HFF-Myc (cell line): ENCODE results near the gene AP2A2.

Experiments used
- DNase-seq: peaks from one replicate; pipeline ENCODE4 v3.0.0-alpha.2; 2011; ENCODE audit warnings: low read depth; ENCODE audit errors: extremely low read depth
- H3K4me3 ChIP-seq: replicated peaks from 2 replicates; pipeline ENCODE4 v1.5.1; 2011; ENCODE audit warnings: low read depth, mild to moderate bottlenecking, control low read depth, low read length
- CTCF ChIP-seq: IDR thresholded peaks from 2 replicates; pipeline ENCODE4 v1.5.1; 2012; ENCODE audit warnings: mild to moderate bottlenecking, low read depth, low read length, control low read depth; ENCODE audit errors: missing control alignments

AP2A2 gene

GRCh38 chr11:886568-886967, 39.1 kb upstream of the AP2A2 start:
- no peak for TF ChIP-seq CTCF
- no peak for DNase-seq
- H3K4me3 ChIP-seq: no peak overlapping the region

- no peak overlapping the region for H3K4me3 ChIP-seq
- DNase-seq: no peak
- no peak for TF ChIP-seq CTCF
Measured at GRCh38 chr11:887589-887988, 38.1 kb upstream of the AP2A2 start.

GRCh38 chr11:888310-889212, 37.1 kb upstream of the AP2A2 start:
- TF ChIP-seq CTCF: no peak
- DNase-seq: no peak
- no peak overlapping the region for H3K4me3 ChIP-seq

DNA sequence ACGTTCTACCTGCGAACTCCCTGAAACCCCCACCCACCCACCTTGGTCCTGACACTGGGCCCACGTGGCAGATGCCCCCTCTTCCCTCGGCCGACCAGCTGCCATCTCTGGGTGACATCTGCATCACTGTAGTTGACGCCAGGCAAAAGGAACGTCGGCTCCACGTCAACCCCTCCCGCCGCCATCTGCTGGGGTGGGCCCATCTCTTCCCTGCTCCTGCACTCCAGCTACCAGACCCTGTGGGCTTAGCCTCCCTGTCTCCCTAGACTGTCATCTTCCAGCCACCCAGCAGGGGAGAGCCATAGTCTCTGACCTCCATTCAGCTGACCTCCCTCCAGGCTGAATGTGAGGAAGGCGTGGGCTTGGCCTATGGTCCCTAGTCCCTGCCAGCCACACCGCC, 36.4 kb upstream of the AP2A2 start:
- no peak for TF ChIP-seq CTCF
- no peak overlapping the region for H3K4me3 ChIP-seq
- no peak for DNase-seq

DNA sequence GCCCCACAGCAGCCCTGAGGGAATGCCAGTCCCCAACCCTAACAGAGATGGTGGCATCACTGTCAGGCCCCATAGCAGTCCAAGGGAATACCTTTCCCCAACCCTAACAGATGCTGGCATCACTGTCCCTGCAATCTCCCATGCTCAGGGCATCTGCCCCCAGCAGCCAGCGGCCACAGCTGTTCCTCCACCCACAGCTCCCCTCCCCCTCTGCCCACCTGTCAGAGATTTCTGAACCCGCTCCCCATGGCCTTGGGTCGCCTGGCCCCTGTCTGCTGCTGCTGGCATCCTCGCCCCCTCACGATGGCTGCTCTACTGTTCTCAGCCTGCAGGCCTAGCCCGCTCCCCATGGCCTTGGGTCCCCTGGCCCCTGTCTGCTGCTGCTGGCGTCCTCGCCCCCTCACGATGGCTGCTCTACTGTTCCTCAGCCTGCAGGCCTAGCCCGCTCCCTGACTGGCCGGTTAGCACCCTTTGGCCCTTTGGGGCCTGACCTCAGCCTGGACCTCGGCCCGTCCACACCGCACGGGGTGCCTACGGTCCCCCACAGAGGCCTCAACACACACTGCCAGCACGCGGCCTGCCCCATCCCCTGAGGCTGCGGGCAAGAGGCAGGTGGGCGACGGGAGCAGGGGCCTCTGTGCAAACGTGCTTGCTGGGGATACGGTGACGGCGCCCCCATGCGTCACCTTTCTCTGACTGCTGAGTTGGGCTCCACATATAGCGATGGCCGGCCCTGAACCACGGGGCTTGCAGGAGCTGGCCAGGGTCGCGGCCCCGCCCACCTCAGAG, 35.8 kb upstream of the AP2A2 start:
- TF ChIP-seq CTCF: no peak
- H3K4me3 ChIP-seq: no peak overlapping the region
- DNase-seq: no peak

GRCh38 chr11:890794-891540, 34.7 kb upstream of the AP2A2 start:
- H3K4me3 ChIP-seq: no peak overlapping the region
- DNase-seq: no peak
- no peak for TF ChIP-seq CTCF
